Metanephros (tissue), 2 donors: Measurements from ENCODE around the gene IL18BP. TPM values are rescaled to one million over a fixed set of nuclear protein-coding genes. Genes with fewer than 3 reads are reported as not detected.

Experiments used
- small RNA-seq: library from RNA; depleted of rRNA; stranded (forward); fragments of <200 nt; gene quantifications from one replicate; pipeline ENCODE3, GENCODE V24; 2014; ENCODE audit warnings: low replicate concordance
- total RNA-seq: library from RNA; depleted of rRNA; stranded (reverse); fragments of >200 nt; gene quantifications from one replicate; pipeline ENCODE4 v1.2.3, GENCODE V29; 2014

Gene IL18BP
- total RNA-seq, result 4.9 TPM

GRCh38 chr11:71998649-71999310 is at the start of gene IL18BP:
IL18BP (plus strand) TSS chr11:71998909; CDS start chr11:71999985, 1,076 bp downstream.

Small RNA genes within 50 kb of the gene (small RNA-seq; reads per million reads assigned to genes)
- gene RNU6-72P, result not detected

Other genes with a start within 250 kb of the IL18BP start
- not detected for gene DEFB108B, start 165.7 kb upstream of the IL18BP start, total RNA-seq
- gene DEFB131B, start 120.5 kb upstream of the IL18BP start, total RNA-seq, result not detected
- 14.9 TPM for gene XNDC1N, start 70.3 kb upstream of the IL18BP start, total RNA-seq
- gene RNF121, start 69.9 kb upstream of the IL18BP start, total RNA-seq, result 33.5 TPM
- gene NUMA1, start 81.6 kb downstream of the IL18BP start, total RNA-seq, result 313 TPM
- gene LRRC51, start 81.9 kb downstream of the IL18BP start, total RNA-seq, result 11.5 TPM
- 85.5 TPM for gene LAMTOR1, start 104.4 kb downstream of the IL18BP start, total RNA-seq
- not detected for gene TOMT, start 107.0 kb downstream of the IL18BP start, total RNA-seq
- gene ANAPC15, start 113.8 kb downstream of the IL18BP start, total RNA-seq, result 11.7 TPM
- gene FOLR3, start 136.8 kb downstream of the IL18BP start, total RNA-seq, result 2.3 TPM
- 20.3 TPM for gene FOLR1, start 193.2 kb downstream of the IL18BP start, total RNA-seq
- 23.8 TPM for gene FOLR2, start 217.9 kb downstream of the IL18BP start, total RNA-seq
- 112 TPM for gene INPPL1, start 225.9 kb downstream of the IL18BP start, total RNA-seq
- gene PHOX2A, start 245.3 kb downstream of the IL18BP start, total RNA-seq, result not detected